Esophagus squamous epithelium (tissue), 5 donors: ENCODE data around the gene PCDHGC3. TPM values are rescaled to one million over a fixed set of nuclear protein-coding genes. Genes with fewer than 3 reads are reported as not detected.
"Not testable (repeated sequence)": the region's sequence is repeated elsewhere in the genome, so short reads cannot be mapped to it uniquely, and the experiment has no call there.

Experiments used
- DNase-seq: peaks from one replicate; lab custom pipeline; 2025; lab: John Stamatoyannopoulos, UW
- H3K27ac ChIP-seq, 4 donors: fragments of 200-600 bp; sonication (generic); one replicate each; pipeline ENCODE4 v1.5.1; 2016 to 2019; ENCODE audit warnings: mild to moderate bottlenecking in 1 of 4
- H3K27me3 ChIP-seq, 4 donors: fragments of 200-600 bp; sonication (generic); 1 replicate in 3 of 4; 2 replicates in 1 of 4; pipeline versions ENCODE4 v1.5.1 to v1.6.0; 2017 to 2021; ENCODE audit warnings: antibody characterized with exemption in 1 of 4
- H3K36me3 ChIP-seq, 3 donors: fragments of 200-600 bp; sonication (generic); one replicate each; pipeline ENCODE4 v1.5.1; 2016 to 2019
- H3K4me1 ChIP-seq, 3 donors: fragments of 200-600 bp; sonication (generic); one replicate each; pipeline ENCODE4 v1.5.1; 2017 to 2019
- H3K4me3 ChIP-seq, 4 donors: fragments of 200-600 bp; sonication (generic); 1 replicate in 3 of 4; 2 replicates in 1 of 4; pipeline ENCODE4 v1.5.1; 2016 to 2019; ENCODE audit warnings: mild to moderate bottlenecking in 2 of 4, moderate library complexity in 1 of 4
- H3K9me3 ChIP-seq, 3 donors: fragments of 200-600 bp; sonication (generic); one replicate each; pipeline ENCODE4 v1.5.1; 2016 to 2019
- CTCF ChIP-seq, 6 experiments: fragments of 450-650 bp in 4 of 6; fragments of 200-600 bp in 2 of 6; sonication (generic) in 2 of 6; IDR thresholded peaks; one replicate each; pipeline ENCODE4 v1.5.1; 2016 to 2019; ENCODE audit warnings: antibody characterized with exemption in 6 of 6, mild to moderate bottlenecking in 4 of 6, moderate library complexity in 4 of 6
- POLR2A ChIP-seq, 4 donors: fragments of 450-650 bp; IDR thresholded peaks; one replicate each; pipeline ENCODE4 v1.6.1; 2017; ENCODE audit warnings: antibody characterized with exemption in 4 of 4, mild to moderate bottlenecking in 4 of 4, moderate library complexity in 3 of 4
- WGBS, 2 donors: methylation state at CpG; one replicate each; pipeline ENCODE4 v1.1.5; 2018; 5-methylcytosine and 5-hydroxymethylcytosine counted together
- intact Hi-C: fragments of 100-400 bp; cut with DNase I; formaldehyde crosslinking; loops from one replicate; pipeline ENCODE4 v1.15.0; 2022
- total RNA-seq, 4 donors: library from RNA; depleted of rRNA; stranded (reverse); fragments of >200 nt; gene quantifications; one replicate each; pipeline ENCODE4 v1.1.0, GENCODE V29; 2016
- donor health status: DM: yes; HTN: yes; CAD: no.

PCDHGC3 gene
- total RNA-seq, result 10 to 100 TPM; 36.6 to 52.5 (median 38.6) TPM

GRCh38 chr5:141475625-141476131 lies at the start of gene PCDHGC3:
TSS of gene PCDHGC3 (plus strand) at chr5:141475966. CDS start at chr5:141476117, 151 bp downstream.
- peak in 2 of 4 donors; percentile 55 to 66 for TF ChIP-seq POLR2A (IDR thresholded peaks at IDR 0.05)
- peak; percentile 12 to 44 (median 33) for TF ChIP-seq CTCF (IDR thresholded peaks at IDR 0.05)
- Histone ChIP-seq H3K4me3 (peak within 1 kb of the TSS; percentile 56 to 77 (median 72)), H3K36me3 (peaks cover 0 to 3% (median 0%) of the 10 kb centered on the region in 3 donors), H3K27me3 (no peaks in the 10 kb centered on the region), H3K9me3 (no peaks in the 10 kb centered on the region), H3K27ac (peak within 1 kb of the TSS; percentile 79 to 93 (median 92)), H3K4me1 (peaks cover 15 to 52% (median 28%) of the 10 kb centered on the region in 3 donors)
- DNase-seq, result peak; percentile 36
- intact Hi-C loops, result loop anchor here (5.0 to 10.0 kb wide), 2 partner anchors 37 to 79 kb away; no protein-coding TSS in a partner anchor
- 4% methylated on average over 5 of the region's 28 CpGs; no CpG with 5 or more reads in 1 of the 2 donors for WGBS, 2 donors

DNA sequence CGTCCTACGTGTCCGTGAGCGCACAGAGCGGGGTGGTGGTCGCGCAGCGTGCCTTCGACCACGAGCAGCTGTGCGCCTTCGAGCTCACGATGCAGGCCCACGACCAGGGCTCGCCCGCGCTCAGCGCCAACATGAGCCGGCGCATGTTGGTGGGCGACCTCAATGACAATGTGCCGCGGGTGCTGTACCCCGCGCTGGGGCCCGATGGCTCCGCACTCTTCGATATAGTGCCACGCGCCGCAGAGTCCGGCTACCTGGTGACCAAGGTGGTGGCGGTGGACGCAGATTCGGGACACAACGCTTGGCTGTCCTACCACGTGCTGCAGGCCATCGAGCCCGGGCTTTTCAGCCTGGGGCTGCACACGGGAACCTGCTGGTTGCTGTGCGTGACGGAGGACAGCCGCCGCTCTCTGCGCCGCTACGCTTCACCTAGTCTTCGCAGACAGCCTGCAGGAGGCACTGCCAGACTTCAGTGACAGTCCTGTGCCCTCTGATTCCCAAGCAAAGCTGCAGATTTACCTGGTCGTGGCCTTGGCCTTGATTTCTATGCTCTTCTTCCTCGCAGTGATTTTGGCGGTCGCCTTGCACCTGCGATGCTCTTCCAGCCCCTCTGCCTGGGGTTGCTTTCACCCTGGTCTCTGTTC lies 47.9 kb upstream of the PCDHGC3 start:
- peaks cover 0 to 12% (median 0%) of the 10 kb centered on the region in 4 donors for H3K27me3 ChIP-seq
- intact Hi-C loops, result no loop called here
- H3K9me3 ChIP-seq, result peaks cover 15 to 100% (median 90%) of the 10 kb centered on the region in 3 donors
- no peaks in the 10 kb centered on the region for H3K36me3 ChIP-seq
- no peak overlapping the region for H3K27ac ChIP-seq
- no peak for TF ChIP-seq CTCF (IDR thresholded peaks at IDR 0.05)
- no peak for TF ChIP-seq POLR2A (IDR thresholded peaks at IDR 0.05)
- peaks cover 0 to 12% (median 0%) of the 10 kb centered on the region in 3 donors for H3K4me1 ChIP-seq
- no peak for DNase-seq
- WGBS, 2 donors, result 53 to 57% methylated on average over 18 to 28 of the region's 53 CpGs
- H3K4me3 ChIP-seq, result peak overlapping the region in 1 of 4 donors; percentile 8

DNA sequence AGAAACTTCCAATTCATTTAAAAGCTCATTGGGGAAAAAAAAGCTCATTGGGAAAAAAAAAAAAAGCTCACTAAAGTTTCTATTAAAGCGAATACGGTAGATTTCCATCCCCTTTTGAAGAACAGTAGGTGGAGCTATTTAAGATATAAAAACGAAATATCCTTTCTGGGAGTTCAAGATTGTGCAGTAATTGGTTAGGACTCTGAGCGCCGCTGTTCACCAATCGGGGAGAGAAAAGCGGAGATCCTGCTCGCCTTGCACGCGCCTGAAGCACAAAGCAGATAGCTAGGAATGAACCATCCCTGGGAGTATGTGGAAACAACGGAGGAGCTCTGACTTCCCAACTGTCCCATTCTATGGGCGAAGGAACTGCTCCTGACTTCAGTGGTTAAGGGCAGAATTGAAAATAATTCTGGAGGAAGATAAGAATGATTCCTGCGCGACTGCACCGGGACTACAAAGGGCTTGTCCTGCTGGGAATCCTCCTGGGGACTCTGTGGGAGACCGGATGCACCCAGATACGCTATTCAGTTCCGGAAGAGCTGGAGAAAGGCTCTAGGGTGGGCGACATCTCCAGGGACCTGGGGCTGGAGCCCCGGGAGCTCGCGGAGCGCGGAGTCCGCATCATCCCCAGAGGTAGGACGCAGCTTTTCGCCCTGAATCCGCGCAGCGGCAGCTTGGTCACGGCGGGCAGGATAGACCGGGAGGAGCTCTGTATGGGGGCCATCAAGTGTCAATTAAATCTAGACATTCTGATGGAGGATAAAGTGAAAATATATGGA lies 45.2 kb upstream of the PCDHGC3 start, which contains the start of gene PCDHGA12:
Gene PCDHGA12 (plus strand): TSS at position 176 of the 782 bp plus-strand sequence. CDS start 253 bp downstream, at position 429.
- H3K36me3 ChIP-seq, result no peaks in the 10 kb centered on the region
- H3K4me3 ChIP-seq, result peak within 1 kb of the TSS; percentile 2 to 49 (median 24)
- TF ChIP-seq POLR2A (IDR thresholded peaks at IDR 0.05) (no peak), CTCF (IDR thresholded peaks at IDR 0.05) (peak in 2 of 6 experiments; percentile 29 to 45)
- H3K9me3 ChIP-seq, result peaks cover 16 to 100% (median 86%) of the 10 kb centered on the region in 3 donors
- H3K27ac ChIP-seq, result no peak within 1 kb of the TSS
- intact Hi-C loops, result no loop called here
- 22 to 39% methylated on average over 32 of the region's 33 CpGs for WGBS, 2 donors
- DNase-seq, result no peak
- peaks cover 0 to 12% (median 0%) of the 10 kb centered on the region in 3 donors for H3K4me1 ChIP-seq
- H3K27me3 ChIP-seq, result peaks cover 0 to 7% (median 0%) of the 10 kb centered on the region in 4 donors

DNA sequence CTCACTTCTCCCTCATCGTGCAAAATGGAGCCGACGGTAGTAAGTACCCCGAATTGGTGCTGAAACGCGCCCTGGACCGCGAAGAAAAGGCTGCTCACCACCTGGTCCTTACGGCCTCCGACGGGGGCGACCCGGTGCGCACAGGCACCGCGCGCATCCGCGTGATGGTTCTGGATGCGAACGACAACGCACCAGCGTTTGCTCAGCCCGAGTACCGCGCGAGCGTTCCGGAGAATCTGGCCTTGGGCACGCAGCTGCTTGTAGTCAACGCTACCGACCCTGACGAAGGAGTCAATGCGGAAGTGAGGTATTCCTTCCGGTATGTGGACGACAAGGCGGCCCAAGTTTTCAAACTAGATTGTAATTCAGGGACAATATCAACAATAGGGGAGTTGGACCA lies 44.5 kb upstream of the PCDHGC3 start:
- Histone ChIP-seq H3K36me3 (no peaks in the 10 kb centered on the region), H3K27ac (no peak overlapping the region), H3K9me3 (peaks cover 16 to 100% (median 82%) of the 10 kb centered on the region in 3 donors), H3K4me3 (peak overlapping the region in 2 of 4 donors; percentile 34 to 49), H3K27me3 (peaks cover 0 to 7% (median 0%) of the 10 kb centered on the region in 4 donors), H3K4me1 (peaks cover 0 to 12% (median 0%) of the 10 kb centered on the region in 3 donors)
- WGBS, 2 donors, result 21 to 22% methylated on average over 4 to 10 of the region's 37 CpGs
- TF ChIP-seq CTCF (IDR thresholded peaks at IDR 0.05) (no peak), POLR2A (IDR thresholded peaks at IDR 0.05) (no peak)
- no peak for DNase-seq
- intact Hi-C loops, result no loop called here

- H3K27me3 ChIP-seq, intact Hi-C loops, H3K36me3 ChIP-seq, H3K27ac ChIP-seq, DNase-seq: not testable (repeated sequence)
- Histone ChIP-seq H3K9me3 (peaks cover 16 to 100% (median 79%) of the 10 kb centered on the region in 3 donors), H3K4me1 (peaks cover 0 to 12% (median 0%) of the 10 kb centered on the region in 3 donors), H3K4me3 (peak overlapping the region in 1 of 4 donors; percentile 49)
- WGBS, 2 donors, result 50% methylated on average over 8 of the region's 38 CpGs; no CpG with 5 or more reads in 1 of the 2 donors
Measured at GRCh38 chr5:141432308-141432707, 43.5 kb upstream of the PCDHGC3 start.

DNA sequence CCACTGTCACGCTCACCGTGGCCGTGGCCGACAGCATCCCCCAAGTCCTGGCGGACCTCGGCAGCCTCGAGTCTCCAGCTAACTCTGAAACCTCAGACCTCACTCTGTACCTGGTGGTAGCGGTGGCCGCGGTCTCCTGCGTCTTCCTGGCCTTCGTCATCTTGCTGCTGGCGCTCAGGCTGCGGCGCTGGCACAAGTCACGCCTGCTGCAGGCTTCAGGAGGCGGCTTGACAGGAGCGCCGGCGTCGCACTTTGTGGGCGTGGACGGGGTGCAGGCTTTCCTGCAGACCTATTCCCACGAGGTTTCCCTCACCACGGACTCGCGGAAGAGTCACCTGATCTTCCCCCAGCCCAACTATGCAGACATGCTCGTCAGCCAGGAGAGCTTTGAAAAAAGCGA lies 43.0 kb upstream of the PCDHGC3 start:
- Histone ChIP-seq H3K4me1 (peaks cover 0 to 12% (median 0%) of the 10 kb centered on the region in 3 donors), H3K4me3 (peak overlapping the region in 1 of 4 donors; percentile 49), H3K9me3 (peaks cover 12 to 100% (median 78%) of the 10 kb centered on the region in 3 donors)
- 27 to 39% methylated on average over 9 to 20 of the region's 29 CpGs for WGBS, 2 donors
- H3K27me3 ChIP-seq, H3K36me3 ChIP-seq, DNase-seq, intact Hi-C loops, H3K27ac ChIP-seq: not testable (repeated sequence)
